Left colon (tissue), 2 donors: ENCODE results near the gene STOX2. TPM values are rescaled to one million over a fixed set of nuclear protein-coding genes. Genes with fewer than 3 reads are reported as not detected.
A peak's percentile ranks its signal among the peaks of the same experiment; 100 is the strongest.

Source experiments
- ATAC-seq: fragments of 200-7000 bp; cut with Tn5 transposase; one replicate; pipeline ENCODE4 v1.9.1; 2020; ENCODE audit warnings: mild to moderate bottlenecking, moderate library complexity
- DNase-seq, 2 donors: peaks; one replicate each; pipeline ENCODE4 v3.0.0-alpha.2; 2020
- intact Hi-C, 2 donors: fragments of 100-400 bp; cut with DNase I in 1 of 2; cut with micrococcal nuclease in 1 of 2; formaldehyde crosslinking; loops; one replicate each; pipeline versions ENCODE4 v1.11.2 to v1.14.0; 2022; cut with DNase I, micrococcal nuclease
- total RNA-seq, 2 donors: library from RNA; stranded (reverse); fragmentation: NEBNext Ultra II Directional; extraction: Animal tissue kit (Norgen Biotek cat#: 25700); gene quantifications; one replicate each; pipeline ENCODE4 v1.2.1, GENCODE V29; 2021
- donor health status: DM: no; HTN: no; CAD: no.
- donor health status: DM: yes; HTN: yes; CAD: no.

STOX2 gene
- total RNA-seq, 2 donors from 2014 or later: 1.8 to 2.7 TPM

GRCh38 chr4:184007891-184008290, 102.8 kb downstream of the STOX2 start:
- ATAC-seq: no peak
- intact Hi-C loops: no loop called here
- no peak for DNase-seq

- intact Hi-C loops: no loop called here
- no peak for ATAC-seq
These were observed 105.6 kb downstream of the STOX2 start for GRCh38 chr4:184010696-184011095.

GRCh38 chr4:184011826-184012380, 106.8 kb downstream of the STOX2 start:
- ATAC-seq (no peak), DNase-seq (no peak)
- intact Hi-C loops: no loop called here

More at GRCh38 chr4:184010696-184011095, 105.6 kb downstream of the STOX2 start:
- no peak for DNase-seq

GRCh38 chr4:184012937-184013336, 107.8 kb downstream of the STOX2 start:
- intact Hi-C loops: no loop called here
- no peak for ATAC-seq
- no peak for DNase-seq

- DNase-seq (no peak), ATAC-seq (no peak)
- intact Hi-C loops: no loop called here
These were observed 109.2 kb downstream of the STOX2 start for GRCh38 chr4:184014301-184014700.

- DNase-seq (peak in 1 of 2 donors; percentile 11), ATAC-seq (no peak)
- intact Hi-C loops: no loop called here
These were observed 111.9 kb downstream of the STOX2 start for GRCh38 chr4:184016759-184017668.

- intact Hi-C loops: no loop called here
- DNase-seq (no peak), ATAC-seq (no peak)
These were observed 114.0 kb downstream of the STOX2 start for GRCh38 chr4:184019076-184019475.

- intact Hi-C loops: no loop called here
- DNase-seq: no peak
- ATAC-seq: no peak
These were observed 114.8 kb downstream of the STOX2 start for GRCh38 chr4:184019667-184020623.

GRCh38 chr4:184021389-184021788, 116.3 kb downstream of the STOX2 start:
- intact Hi-C loops: no loop called here
- DNase-seq: no peak
- peak; percentile 86 for ATAC-seq

GRCh38 chr4:184022679-184023383, 117.7 kb downstream of the STOX2 start:
- intact Hi-C loops: no loop called here
- ATAC-seq (no peak), DNase-seq (no peak)

- no peak for ATAC-seq
- DNase-seq: no peak
- intact Hi-C loops: no loop called here
These were observed 119.5 kb downstream of the STOX2 start for GRCh38 chr4:184024637-184025036.

GRCh38 chr4:184028561-184029374, 123.7 kb downstream of the STOX2 start:
- ATAC-seq (no peak), DNase-seq (no peak)
- intact Hi-C loops: no loop called here

- intact Hi-C loops: no loop called here
- DNase-seq: no peak
- ATAC-seq: no peak
These were observed 124.9 kb downstream of the STOX2 start for GRCh38 chr4:184030036-184030435.

- ATAC-seq: no peak
- intact Hi-C loops: no loop called here
These were observed 125.7 kb downstream of the STOX2 start for GRCh38 chr4:184030764-184031163.

GRCh38 chr4:184032091-184032490, 127.0 kb downstream of the STOX2 start:
- DNase-seq: no peak
- intact Hi-C loops: no loop called here
- ATAC-seq: no peak

More at GRCh38 chr4:184030764-184031163, 125.7 kb downstream of the STOX2 start:
- DNase-seq: no peak

GRCh38 chr4:184039963-184040383, 134.9 kb downstream of the STOX2 start:
- intact Hi-C loops: no loop called here
- no peak for ATAC-seq
- no peak for DNase-seq

GRCh38 chr4:184041156-184041555, 136.0 kb downstream of the STOX2 start:
- intact Hi-C loops: no loop called here
- DNase-seq: no peak
- no peak for ATAC-seq

- ATAC-seq: no peak
- intact Hi-C loops: no loop called here
- DNase-seq: no peak
These were observed 141.0 kb downstream of the STOX2 start for GRCh38 chr4:184046148-184046547.
